22Rv1 (cell line): ENCODE measurements around the gene MYO5C.

ENCODE experiments used
- H3K27ac ChIP-seq: fragments of 450-650 bp; 2 replicates; pipeline ENCODE4 v1.5.1; 2017
- CTCF ChIP-seq: fragments of 450-650 bp; IDR thresholded peaks from 2 replicates; pipeline ENCODE4 v1.5.1; 2017; ENCODE audit warnings: mild to moderate bottlenecking
- ZFX ChIP-seq: fragments of 450-650 bp; IDR thresholded peaks from 2 replicates; pipeline ENCODE4 v1.6.1; 2017; ENCODE audit warnings: antibody characterized with exemption, borderline replicate concordance

MYO5C gene

GRCh38 chr15:52324109-52324508 is 28.5 kb upstream of the MYO5C start:
- H3K27ac ChIP-seq = no peak overlapping the region
- TF ChIP-seq ZFX (no peak), CTCF (no peak)

GRCh38 chr15:52318729-52319500 is 23.3 kb upstream of the MYO5C start:
- TF ChIP-seq ZFX (no peak), CTCF (no peak)
- no peak overlapping the region for H3K27ac ChIP-seq

- no peak overlapping the region for H3K27ac ChIP-seq
- TF ChIP-seq CTCF (no peak), ZFX (no peak)
Observed at GRCh38 chr15:52317688-52318087, 22.1 kb upstream of the MYO5C start.

- no peak overlapping the region for H3K27ac ChIP-seq
- no peak for TF ChIP-seq ZFX
Observed at GRCh38 chr15:52317022-52317421, 21.4 kb upstream of the MYO5C start.

- TF ChIP-seq CTCF = no peak
- no peak for TF ChIP-seq ZFX
- H3K27ac ChIP-seq = no peak overlapping the region
Observed at GRCh38 chr15:52309154-52309548, 13.5 kb upstream of the MYO5C start.

GRCh38 chr15:52308446-52309153 is 13.0 kb upstream of the MYO5C start:
- TF ChIP-seq CTCF = no peak
- no peak overlapping the region for H3K27ac ChIP-seq

- H3K27ac ChIP-seq = no peak overlapping the region
- TF ChIP-seq ZFX (no peak), CTCF (no peak)
Observed at GRCh38 chr15:52307847-52308246, 12.2 kb upstream of the MYO5C start.
